Activated CD4-positive, alpha-beta T cell treated with anti-CD3 and anti-CD28 coated beads, Interleukin-2, amount 50 U/mL, for 1 hour (primary cell): Measurements from ENCODE around the gene SH3BP4.

Source experiments
- DNase-seq: peaks from one replicate; pipeline ENCODE4 v3.0.0-alpha.2; 2020

Gene SH3BP4

DNA sequence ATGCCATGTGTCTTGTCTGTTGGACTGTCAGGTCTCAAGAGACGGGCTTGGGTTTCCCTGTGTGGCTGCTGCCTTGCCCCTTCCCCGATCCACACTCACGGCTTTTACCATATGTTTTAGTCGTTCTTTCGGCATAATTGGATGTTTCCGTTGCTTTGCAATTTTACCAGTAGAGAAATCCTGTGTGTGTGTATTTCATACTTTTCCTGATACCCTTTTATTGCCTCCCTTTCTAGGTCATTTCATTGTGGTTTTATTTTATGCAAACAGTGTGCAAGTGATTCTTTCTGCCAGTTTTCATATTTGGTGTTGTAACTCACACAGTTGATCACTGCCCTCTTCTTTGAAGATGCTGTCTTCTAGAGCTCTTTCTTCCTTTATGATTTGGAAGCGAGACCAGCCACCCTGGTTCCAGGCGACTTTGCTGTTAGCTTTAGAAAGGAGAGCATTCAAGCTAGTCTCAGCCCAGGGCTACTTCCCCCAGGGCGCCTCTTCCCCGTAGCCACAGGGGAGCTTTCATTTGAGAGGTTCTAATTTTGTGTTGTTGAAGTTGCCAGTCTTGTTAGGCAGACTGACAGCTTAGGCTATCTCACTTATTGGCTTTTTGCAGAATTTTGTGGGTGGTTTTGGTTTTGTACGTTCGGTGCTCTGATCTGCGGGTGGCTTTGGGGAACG is 17.0 kb downstream of the SH3BP4 start:
- no peak for DNase-seq

DNA sequence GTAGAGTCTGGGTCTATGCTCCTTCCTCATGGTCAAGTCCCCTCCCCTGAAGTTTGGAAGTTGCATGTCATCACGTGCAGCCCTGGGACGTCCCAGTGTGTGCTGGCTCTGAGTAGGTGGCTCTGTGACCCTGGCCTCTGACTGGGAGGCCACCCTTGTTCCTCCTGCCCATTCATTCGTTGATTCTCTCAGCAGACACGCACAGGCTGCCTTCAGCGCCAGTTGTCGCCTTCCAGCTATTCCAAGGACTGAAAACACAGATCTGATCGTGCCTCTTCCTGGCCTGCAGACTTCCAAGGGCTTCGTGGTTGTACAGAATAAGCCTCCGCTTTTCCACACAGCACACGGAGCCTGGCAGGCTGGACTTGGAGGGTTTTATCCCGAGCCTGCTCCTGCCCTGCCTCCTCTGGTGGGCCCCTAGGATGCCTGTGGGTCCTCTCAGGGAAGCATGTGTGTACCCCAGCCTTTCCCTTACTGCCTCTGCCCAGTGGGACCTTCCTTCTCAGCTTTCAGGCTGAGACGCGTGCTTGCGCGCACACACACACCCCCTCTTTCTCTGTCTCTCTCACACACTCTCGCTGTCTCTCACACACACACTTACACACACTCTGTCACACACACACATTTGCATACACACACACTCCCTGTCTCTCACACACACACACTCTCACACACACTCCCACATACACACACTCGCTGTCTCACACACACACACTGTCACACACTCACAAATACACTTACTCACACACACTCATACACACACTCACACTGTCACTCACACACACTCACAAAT is 17.7 kb downstream of the SH3BP4 start:
- DNase-seq, result no peak

DNA sequence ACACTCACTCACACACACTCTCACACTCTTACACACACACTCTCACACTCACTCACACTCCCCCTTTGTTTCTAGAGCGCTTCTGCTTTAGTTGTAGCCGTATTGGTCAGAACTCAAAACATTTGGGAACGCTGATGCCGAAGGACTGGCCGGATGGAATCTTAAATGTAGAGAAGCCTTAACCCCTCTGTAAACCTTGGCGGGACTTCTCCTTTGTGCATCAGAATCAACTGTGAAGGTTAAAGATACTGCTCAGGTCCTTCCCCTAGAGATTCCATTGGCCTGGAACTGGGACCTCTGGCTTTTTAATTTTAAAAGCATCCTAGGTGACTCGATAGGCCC is 18.3 kb downstream of the SH3BP4 start:
- no peak for DNase-seq

DNA sequence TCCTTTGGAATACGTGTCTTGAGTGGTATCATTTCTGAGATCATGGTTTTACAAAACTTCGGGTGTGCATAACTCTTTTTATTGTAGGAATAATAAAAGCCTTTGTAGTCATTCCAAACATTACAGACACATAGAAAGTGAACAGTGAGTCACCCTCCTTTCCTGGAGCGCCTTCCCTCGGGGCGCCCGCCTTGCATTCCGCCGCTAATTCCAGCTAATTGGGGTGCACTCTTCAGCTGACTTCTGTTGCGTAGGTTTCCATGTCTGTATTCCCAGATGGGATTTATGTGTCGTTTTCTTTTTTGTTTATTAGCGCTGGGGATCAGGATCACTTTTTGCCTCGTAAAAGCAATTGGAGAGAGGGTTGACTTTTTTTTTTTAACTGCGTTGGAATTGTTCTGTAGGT is 18.7 kb downstream of the SH3BP4 start:
- DNase-seq, result no peak

DNA sequence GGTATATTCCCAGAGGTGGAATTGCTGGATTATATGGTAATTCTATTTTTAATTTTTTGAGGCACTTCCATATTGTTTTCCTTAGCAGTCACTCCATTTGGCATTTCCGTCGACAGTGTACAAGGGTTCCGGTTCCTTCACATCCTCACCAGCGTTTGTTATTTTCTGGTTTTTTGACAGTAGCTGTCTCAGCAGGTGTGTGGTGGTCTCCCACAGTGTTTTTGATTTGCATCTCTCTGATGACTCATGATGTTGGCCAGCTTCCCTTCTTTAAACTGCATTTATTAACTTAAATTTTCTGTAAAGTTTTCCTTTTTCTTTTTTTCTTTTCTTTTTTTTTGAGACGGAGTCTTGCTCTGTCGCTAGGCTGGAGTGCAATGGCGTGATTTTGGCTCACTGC is 19.7 kb downstream of the SH3BP4 start:
- no peak for DNase-seq

DNA sequence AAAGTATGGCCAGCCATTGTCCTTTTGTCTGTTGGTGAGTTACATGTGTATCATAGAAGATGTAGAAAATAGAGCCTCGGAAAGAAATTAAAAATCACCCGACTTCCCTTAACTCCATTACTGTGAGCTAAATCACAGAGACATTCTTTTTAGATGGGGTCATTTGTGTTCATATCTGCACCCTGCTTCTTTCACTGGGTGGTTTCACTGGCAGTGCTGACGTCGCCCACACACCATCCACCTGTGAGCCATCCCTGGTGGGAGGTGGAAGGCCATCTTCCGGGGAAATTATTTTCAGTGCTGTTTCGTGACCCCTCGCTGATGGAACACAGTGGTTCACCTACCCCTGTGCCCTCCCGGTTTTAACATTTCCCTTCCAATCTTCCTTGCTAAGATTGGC is 21.2 kb downstream of the SH3BP4 start:
- no peak for DNase-seq

DNA sequence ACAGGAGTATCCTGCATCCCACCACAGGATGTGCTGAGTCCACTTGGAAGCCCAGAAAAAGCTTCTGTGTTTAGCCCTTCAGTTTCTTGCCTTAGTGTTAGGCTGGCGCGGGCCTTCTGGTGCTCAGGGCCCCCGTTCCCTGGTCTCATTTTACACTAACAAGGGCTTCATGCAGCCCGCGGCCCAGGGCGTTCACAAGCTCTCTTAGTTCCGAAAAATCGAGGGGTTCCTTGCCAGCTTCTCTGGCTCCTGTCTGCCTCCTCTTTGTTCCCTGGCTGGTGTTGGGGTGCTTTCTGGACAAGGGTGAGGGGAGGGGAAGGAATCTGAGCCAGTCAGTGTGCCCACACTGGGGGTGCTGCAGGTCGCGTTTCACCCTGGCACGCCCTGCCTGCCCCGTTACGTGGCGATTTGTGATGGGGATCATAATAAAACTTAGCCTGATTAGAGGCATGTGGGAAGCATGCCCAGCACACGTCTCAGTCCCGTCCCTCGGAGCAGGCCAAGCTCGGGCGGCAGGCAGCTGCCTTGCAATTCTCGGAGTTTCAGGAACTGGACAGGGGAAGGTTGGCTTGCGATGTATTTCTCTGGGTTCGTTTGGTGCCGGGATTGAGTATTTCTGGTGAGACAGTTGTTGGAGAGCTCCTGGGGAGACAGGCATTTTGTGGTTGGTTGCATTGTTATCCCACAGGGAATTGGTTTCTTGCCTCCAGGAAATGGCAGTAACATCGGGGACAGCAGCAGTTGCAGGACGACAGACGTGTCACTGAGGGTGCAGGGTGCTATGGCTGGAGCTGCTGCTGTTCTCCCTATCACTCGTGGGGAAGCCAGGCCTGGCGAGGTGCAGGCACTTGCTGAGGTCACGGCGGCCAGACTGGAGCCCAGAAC is 22.9 kb downstream of the SH3BP4 start:
- DNase-seq, result no peak

DNA sequence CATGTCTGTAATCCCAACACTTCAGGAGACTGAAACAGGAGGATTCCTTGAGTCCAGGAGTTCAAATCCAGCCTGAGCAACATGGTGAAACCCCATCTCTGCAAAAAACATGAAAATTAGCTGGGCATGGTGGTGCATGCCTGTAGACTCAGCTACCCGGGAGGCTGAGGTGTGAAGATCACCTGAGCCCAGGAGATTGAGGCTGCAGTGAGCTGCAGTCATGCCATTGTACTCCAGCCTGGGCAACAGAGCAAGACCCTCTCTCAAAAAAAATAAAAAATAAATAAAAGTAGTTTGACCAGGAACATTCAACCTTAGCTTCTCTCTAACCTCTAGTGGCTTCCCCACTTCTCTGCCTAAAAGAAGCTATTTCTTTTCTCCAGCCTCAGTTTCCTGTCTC is 23.8 kb downstream of the SH3BP4 start:
- DNase-seq, result no peak

DNA sequence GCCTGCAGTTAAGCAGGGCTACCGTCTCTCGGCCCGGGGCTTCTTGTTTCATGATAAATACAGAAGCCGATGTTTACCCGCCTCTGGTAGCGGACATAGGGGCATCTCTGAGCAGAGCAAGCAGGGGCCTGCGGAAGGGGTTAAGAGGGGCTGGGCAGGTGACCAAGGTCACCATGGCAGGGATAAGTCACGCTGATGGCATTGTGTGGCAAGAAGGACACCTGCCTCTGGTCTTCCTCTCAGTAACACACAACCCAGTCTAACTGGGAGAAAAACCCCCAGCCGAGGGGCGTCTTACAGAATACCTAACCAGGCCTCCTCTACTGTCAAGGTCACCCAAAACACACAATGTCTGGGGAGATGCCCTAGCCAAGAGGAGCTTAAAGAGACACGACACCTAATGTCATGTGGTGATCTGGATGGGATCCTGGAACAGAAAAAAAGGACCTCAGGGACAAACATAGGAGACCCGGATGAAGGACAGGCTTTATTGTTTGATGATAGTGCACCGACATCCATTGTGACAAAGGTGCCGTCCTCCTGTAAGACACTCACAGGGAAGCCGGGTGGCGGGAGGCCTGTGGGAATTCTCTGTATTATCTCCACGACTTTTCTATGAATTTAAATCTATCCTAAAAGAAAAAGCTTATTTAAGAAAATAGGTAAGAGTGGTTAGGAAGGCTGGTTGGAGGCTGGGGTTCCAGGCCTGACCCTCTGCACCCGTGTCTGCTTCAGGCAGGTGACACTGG is 24.8 kb downstream of the SH3BP4 start:
- no peak for DNase-seq

DNA sequence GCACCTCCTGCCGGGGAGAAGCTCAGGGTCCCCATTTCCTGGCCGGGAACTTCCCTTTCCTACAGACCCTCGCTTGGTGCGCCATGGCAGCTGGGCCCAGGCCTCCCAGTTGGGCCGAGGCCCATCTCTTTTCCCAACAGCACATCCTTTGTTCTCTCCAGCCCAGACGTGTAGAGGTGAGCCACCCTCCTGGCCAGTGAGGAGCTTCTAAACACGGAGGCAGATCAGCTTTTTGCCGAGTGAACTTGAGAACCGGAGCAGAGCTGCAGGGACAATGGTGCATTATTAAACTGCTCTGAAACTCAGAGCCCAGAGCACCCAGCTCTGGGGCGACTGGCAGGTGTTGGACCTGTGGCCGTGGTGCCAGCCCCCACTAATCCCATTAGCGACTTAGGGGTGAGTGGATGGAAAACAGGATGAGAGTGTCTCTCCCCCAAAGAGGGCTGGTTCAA is 25.4 kb downstream of the SH3BP4 start:
- DNase-seq, result no peak

DNA sequence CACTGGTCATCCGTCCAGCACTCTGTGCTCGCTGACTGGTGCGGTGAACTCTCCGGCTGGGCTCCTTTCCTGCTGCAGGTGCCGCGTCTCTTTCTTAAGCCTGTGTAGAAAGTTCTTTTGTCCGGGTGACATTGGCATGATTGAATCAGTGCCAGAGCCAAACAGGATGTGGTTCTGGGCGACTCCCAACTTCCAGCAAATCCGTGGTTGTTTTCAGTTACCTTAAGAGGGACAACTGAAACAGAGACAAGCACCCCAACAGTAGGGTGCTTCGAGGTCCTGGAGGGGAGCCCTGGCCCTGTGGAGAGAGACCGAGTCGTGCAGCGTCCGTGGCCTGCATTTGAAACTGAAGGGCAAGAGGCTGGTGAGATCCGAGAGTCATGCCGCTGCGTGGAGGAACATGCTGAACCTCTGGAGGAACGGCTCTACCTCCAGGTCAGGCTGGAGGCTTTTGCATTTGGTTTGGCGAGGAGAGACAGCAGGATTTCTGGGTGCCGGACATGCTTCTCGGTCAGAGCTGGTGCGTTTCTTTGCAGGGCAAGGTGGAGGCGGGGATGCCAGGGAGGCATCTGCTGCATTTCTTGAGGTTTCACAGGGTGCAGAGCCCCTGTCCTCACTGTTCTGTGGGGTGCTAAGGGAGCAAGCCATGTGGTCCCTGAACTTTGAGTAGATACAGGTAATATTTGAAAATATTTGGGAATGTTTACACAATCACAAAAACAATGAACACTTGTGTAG is 26.8 kb downstream of the SH3BP4 start:
- no peak for DNase-seq

DNA sequence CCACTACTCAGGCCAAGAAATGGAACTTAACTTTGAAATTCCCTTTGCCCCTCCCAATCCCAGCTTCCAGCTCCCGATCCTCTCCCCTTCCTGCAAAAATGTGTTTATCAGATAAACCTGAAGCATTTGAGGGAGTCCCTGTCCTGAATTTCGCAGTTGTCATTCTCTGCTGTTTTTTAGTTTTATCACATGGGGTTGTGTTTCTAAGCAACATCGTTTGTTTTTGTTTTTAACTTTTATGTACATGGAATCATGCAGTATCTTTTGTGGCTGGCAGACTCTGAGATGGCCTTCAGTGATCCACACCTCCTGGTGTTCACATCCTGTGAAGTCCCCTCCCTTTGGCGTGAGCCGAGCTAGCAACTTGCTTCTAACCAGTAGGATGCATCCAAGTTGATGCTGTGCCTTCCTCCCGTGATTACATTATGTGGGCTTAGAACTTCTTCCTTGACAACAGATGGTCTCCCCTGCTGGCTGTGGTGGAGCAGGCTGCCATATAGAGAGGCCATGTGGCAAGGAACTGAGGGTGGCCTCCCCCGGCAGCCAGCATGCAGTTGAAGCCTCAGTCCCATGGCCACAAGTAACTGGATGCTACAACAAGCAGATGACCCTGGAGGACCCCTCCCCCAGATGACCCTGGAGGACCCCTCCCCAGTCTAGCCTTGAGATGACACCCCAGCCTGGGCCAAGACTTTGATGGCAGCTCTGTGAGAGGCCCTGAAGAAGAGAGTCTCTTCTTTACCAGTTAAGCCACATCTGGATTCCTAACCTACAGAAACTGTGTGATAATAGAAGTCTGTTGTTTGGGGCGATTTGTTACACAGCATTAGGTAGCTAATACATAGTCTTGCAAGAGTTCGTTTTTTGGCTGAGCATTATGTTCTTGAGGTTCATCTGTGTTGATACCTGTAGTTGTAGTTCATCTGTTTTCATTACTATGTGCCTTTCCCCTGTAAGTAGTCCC is 27.7 kb downstream of the SH3BP4 start:
- no peak for DNase-seq

DNA sequence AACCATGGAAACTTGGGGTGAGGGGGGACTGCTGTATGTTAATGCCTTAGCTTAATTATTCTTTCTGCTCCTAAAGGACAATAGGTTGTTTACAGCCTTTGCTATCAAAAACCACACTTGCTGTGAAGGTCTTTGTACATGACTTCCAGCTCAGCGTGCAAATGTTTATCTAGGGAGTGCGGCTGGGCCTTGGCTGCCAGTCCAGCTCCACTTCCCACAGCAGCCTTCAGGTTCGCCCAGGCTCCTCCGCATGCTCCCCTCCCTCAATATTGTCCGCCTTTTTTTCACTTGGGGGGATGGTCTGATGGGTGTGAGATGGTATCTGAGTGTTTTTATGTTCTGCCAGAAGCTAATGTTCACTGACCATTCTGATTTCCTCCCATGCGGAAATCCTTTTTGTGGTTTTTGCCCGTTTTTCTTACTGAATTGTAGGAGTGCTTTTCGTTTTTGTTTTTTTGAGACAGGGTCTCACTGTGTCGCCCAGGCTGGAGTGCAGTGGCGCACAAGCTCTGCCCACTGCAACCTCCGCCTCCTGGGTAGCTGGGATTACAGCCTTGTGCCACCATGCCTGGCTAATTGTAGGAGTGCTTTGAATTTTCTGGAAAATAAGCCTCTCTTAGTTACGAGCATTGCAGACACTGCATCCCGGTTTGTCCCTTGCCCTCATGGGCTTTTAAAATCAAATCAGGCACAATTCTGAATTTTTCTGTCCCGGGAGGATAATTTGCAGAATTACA is 28.8 kb downstream of the SH3BP4 start:
- DNase-seq, result no peak

DNA sequence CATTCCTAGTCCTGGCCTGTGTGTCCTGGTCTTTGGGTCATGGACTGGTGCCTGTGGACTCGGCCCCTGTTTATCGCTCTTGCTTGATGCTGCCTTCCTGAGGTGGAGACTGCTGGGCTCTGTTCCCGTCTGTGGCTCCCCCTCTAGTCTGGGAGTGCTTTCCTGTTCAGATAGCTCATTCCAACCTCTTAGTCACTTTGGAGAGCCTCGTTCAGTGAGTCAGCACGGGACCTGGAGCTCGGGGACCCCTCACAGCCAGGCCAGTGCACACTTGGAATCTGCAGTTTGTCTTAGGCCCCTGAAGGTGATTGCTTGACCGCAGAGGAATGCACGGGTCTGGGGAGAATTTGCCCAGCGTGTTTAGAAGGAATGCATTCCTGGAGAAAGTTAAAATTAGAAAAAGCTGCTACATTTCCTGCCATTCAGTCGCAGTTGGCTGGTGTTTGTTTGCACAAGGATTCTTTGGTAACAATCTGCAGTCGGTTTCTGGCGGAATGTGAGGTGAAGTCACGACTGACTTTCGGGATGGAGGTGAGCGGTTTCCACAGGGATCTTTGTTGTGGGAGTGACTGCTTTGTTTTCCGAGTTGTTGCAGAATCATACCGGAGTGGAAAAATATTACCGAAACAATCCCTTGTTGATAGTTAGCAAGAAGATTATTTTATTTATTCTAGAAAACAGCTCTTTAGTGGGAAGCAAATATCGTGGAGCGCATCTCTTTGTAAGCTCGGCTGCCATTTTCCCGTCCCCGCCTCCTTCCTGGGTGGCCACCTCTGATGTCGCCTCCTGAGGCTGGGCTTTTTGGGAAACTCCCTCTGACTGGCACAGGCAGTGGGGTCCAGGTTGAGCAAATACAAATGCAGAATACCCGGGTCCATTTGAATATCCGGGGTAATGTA is 29.6 kb downstream of the SH3BP4 start:
- no peak for DNase-seq

DNA sequence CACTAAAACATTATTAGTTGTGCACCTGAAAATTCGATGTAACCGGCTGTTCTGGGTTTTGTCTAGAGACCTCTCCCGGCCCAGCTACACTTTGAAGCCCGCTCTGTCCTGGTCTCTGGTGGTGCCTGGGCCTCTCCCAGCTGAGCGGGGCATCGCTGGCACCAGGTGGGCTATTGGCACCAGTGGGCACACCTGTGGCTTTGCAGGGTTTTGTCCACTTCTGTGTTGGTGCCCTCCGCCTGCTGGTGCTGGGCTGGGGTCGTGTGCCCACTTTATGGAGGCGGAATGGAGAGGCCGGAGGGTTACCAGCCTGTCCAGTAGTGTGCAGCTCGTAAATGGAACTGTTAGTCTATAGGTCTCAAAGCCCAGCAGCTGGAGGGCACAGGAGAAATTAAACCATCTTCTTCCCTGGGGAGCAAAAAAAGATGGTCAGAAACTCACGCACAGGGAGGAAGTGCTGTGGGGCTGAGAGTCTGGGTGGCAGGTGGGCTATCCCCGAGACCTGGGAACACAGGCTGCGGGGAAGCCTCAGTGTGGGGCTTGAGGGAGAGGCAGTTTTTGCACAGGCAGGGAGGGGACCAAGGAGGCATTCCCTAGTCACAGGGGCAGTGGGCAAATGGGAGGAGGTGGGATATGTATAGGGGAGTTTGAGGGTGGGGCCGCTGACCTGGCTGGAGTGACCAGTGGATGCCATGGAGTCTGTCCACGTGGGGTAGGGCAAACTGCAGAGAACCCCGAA is 30.4 kb downstream of the SH3BP4 start:
- no peak for DNase-seq

DNA sequence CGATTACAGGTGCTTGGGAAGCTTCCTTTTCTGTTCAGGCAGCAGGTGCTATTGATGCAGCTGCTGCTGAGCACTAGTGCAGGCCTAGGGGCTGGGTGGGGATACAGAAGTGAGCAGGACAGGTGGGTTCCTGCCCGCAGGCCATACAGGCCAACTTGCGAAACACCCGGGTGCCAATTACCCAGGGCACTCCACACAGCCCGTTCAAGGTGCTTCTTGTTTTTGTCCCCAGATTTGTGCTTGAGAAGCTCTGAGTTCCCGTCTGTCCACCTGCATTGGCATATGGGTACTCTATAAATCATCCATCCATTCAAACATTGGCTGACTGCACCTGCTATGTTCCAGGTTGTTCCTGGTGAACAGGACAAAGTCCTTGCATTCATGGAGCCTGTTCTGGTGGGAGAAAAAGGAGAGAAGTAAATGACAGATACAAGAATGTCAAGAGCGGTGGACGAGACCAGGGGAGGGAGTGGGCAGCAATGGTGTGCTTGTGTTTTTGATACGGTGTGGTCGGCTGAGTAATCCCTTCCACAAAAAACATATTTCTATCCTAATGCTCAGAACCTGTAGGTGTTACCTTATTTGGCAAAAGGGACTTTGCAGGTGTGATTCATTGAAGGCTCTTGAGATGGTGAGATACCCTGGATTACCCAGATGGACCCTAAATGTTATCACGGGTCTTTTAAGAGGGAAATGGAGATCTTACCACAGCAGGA is 31.4 kb downstream of the SH3BP4 start:
- DNase-seq, result no peak

DNA sequence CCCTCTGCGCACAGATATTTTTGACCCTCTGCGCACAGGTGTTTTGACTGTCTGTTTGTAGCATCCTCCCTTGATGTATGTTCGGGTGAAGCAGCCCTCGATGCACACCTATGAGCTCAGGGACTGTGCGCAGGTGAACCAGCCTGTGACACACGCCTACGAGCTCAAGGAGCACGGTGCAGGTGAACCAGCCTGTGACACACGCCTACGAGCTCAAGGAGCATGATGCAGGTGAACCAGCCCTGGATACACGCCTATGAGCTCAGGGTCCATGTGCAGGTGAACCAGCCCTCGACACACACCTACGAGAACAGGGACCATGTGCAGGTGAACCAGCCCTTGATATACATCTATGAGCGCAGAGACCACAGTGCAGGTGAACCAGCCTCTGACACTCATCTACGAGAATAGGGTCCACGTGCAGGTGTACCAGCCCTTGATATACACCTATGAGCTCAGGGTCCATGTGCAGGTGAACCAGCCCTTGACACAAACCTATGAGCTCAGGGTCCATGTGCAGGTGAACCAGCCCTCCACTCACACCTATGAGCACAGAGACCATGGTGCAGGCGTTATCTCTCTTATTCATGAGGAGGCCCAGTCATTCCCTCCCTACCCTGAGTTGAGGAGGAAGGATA is 33.9 kb downstream of the SH3BP4 start:
- no peak for DNase-seq
